ENCODE data around the gene ZNF883. TPM values are rescaled to one million over a fixed set of nuclear protein-coding genes. Genes with fewer than 3 reads are reported as not detected.

Gene ZNF883
- total and polyA plus RNA-seq, 9 of the 15 experiments (the other 6 are each of a cell fraction or from before 2014, with no cell fraction given), result 1.00 to 5.7 (median 3.7) TPM

DNA sequence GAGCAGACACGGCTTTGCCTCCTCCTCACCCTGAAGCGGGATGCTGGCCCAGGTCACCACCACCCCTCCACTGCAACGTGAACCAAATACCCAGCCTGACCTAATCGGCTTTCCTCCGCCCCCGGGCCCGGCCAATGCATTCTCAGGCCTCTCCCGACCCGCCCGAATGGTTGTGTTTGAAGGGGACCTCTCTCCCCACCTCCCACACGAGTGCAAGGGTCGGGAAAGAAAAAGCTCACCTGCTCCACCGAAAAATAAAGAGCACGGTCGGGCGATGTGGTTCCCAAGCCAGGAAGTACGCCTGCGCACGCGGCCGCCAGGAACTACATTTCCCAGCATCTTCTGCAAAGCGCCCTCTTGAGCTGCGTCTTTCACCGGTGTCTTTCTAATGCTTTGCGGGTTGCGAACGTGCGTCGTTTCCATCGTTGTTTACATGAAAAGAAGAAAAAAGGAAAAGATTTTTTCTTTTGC lies at the start of gene ZNF883 (continued):
- TF ChIP-seq AFF4 (CRISPR knock-in tag; IDR thresholded peaks at IDR 0.05) (no peak), JUNB (CRISPR knock-in tag; conservative IDR thresholded peaks at IDR 0.05) (no peak), DNMT1 (IDR thresholded peaks at IDR 0.05) (no peak), SMAD3 (CRISPR knock-in tag; conservative IDR thresholded peaks at IDR 0.05) (no peak), ZFP30 (CRISPR knock-in tag; IDR thresholded peaks at IDR 0.05; ENCODE audit: borderline replicate concordance) (no peak), BHLHE40 (IDR thresholded peaks at IDR 0.05; ENCODE audit: low read length) (0 out of 2 replicates have a peak, but pooled peaks have one; percentile 25), SMC3 (conservative IDR thresholded peaks at IDR 0.05; ENCODE audit: insufficient read depth, low read depth, low read length) (no peak), MAZ (CRISPR knock-in tag; conservative IDR thresholded peaks at IDR 0.05 in 1 of 2, IDR thresholded peaks at IDR 0.05 in 1 of 2) (peak in 1 of 2 experiments; percentile 14; a peak in 1 of 4 replicates), MEIS2 (IDR thresholded peaks at IDR 0.05; ENCODE audit: partially characterized antibody) (peak; percentile 41), HEY1 (CRISPR knock-in tag; IDR thresholded peaks at IDR 0.05; ENCODE audit: borderline replicate concordance) (no peak), ERF (CRISPR knock-in tag; IDR thresholded peaks at IDR 0.05) (no peak), GMEB1 (CRISPR knock-in tag; IDR thresholded peaks at IDR 0.05) (peak; percentile 72), SMARCE1 (IDR thresholded peaks at IDR 0.05) (no peak), MLLT1 (IDR thresholded peaks at IDR 0.05) (no peak), L3MBTL2 (IDR thresholded peaks at IDR 0.05) (peak; percentile 66), ZNF212 (CRISPR knock-in tag; IDR thresholded peaks at IDR 0.05) (no peak), LCOR (CRISPR knock-in tag; IDR thresholded peaks at IDR 0.05) (no peak), RHOXF2B (CRISPR knock-in tag; conservative IDR thresholded peaks at IDR 0.05) (no peak)
- TF ChIP-seq, protein P1, sequence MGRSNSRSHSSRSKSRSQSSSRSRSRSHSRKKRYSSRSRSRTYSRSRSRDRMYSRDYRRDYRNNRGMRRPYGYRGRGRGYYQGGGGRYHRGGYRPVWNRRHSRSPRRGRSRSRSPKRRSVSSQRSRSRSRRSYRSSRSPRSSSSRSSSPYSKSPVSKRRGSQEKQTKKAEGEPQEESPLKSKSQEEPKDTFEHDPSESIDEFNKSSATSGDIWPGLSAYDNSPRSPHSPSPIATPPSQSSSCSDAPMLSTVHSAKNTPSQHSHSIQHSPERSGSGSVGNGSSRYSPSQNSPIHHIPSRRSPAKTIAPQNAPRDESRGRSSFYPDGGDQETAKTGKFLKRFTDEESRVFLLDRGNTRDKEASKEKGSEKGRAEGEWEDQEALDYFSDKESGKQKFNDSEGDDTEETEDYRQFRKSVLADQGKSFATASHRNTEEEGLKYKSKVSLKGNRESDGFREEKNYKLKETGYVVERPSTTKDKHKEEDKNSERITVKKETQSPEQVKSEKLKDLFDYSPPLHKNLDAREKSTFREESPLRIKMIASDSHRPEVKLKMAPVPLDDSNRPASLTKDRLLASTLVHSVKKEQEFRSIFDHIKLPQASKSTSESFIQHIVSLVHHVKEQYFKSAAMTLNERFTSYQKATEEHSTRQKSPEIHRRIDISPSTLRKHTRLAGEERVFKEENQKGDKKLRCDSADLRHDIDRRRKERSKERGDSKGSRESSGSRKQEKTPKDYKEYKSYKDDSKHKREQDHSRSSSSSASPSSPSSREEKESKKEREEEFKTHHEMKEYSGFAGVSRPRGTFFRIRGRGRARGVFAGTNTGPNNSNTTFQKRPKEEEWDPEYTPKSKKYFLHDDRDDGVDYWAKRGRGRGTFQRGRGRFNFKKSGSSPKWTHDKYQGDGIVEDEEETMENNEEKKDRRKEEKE (IDR thresholded peaks at IDR 0.05; ENCODE audit: borderline replicate concordance in 1 of 2, control insufficient read depth in 1 of 2, low read depth in 2 of 2, low read length in 1 of 2), result no peak

Data from K562 (cell line).